ENCODE data around the gene HIGD1B. TPM values are rescaled to one million over a fixed set of nuclear protein-coding genes. Genes with fewer than 3 reads are reported as not detected.

The HIGD1B gene
- total and polyA plus RNA-seq, 9 of the 15 experiments (the other 6 are each of a cell fraction or from before 2014, with no cell fraction given), result not detected

GRCh38 chr17:44846206-44846605 lies 1.5 kb upstream of the HIGD1B start (continued):
- TF ChIP-seq ARID3A (IDR thresholded peaks at IDR 0.05; ENCODE audit: borderline replicate concordance, low read depth, low read length), result no peak
- no peak for TF ChIP-seq ILK (tag; IDR thresholded peaks at IDR 0.05; ENCODE audit: borderline replicate concordance, low read depth)
- no peak for TF ChIP-seq ZNF586 (CRISPR knock-in tag; conservative IDR thresholded peaks at IDR 0.05)
- no peak for TF ChIP-seq ILF3 (IDR thresholded peaks at IDR 0.05; ENCODE audit: borderline replicate concordance)
- no peak for TF ChIP-seq SIN3B (IDR thresholded peaks at IDR 0.05; ENCODE audit: low read depth)
- no peak for TF ChIP-seq KLF10 (CRISPR knock-in tag; IDR thresholded peaks at IDR 0.05)
- no peak for TF ChIP-seq CHD2 (IDR thresholded peaks at IDR 0.05; ENCODE audit: low read depth, low read length)
- TF ChIP-seq, protein P1, sequence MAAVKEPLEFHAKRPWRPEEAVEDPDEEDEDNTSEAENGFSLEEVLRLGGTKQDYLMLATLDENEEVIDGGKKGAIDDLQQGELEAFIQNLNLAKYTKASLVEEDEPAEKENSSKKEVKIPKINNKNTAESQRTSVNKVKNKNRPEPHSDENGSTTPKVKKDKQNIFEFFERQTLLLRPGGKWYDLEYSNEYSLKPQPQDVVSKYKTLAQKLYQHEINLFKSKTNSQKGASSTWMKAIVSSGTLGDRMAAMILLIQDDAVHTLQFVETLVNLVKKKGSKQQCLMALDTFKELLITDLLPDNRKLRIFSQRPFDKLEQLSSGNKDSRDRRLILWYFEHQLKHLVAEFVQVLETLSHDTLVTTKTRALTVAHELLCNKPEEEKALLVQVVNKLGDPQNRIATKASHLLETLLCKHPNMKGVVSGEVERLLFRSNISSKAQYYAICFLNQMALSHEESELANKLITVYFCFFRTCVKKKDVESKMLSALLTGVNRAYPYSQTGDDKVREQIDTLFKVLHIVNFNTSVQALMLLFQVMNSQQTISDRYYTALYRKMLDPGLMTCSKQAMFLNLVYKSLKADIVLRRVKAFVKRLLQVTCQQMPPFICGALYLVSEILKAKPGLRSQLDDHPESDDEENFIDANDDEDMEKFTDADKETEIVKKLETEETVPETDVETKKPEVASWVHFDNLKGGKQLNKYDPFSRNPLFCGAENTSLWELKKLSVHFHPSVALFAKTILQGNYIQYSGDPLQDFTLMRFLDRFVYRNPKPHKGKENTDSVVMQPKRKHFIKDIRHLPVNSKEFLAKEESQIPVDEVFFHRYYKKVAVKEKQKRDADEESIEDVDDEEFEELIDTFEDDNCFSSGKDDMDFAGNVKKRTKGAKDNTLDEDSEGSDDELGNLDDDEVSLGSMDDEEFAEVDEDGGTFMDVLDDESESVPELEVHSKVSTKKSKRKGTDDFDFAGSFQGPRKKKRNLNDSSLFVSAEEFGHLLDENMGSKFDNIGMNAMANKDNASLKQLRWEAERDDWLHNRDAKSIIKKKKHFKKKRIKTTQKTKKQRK (IDR thresholded peaks at IDR 0.05; ENCODE audit: borderline replicate concordance, low read depth, low read length), result no peak
- TF ChIP-seq MTA2 (IDR thresholded peaks at IDR 0.05; ENCODE audit: low read depth), result no peak

Measured in K562 (cell line).